K562 (cell line): ENCODE measurements around the gene TP53I3. TPM values are rescaled to one million over a fixed set of nuclear protein-coding genes. Genes with fewer than 3 reads are reported as not detected.

Experiments used
- ADNP ChIP-seq: fragments of 200-800 bp; sonication (Bioruptor generic); IDR thresholded peaks from 2 replicates; pipeline ENCODE4 v1.6.1; 2016; ENCODE audit warnings: missing genetic modification characterization, missing compliant biosample characterization
- ARNT ChIP-seq, 2 experiments: fragments of 450-650 bp; IDR thresholded peaks; 2 replicates each; pipeline ENCODE4 v1.6.1; 2016; ENCODE audit warnings: mild to moderate bottlenecking in 1 of 2
- CBX1 ChIP-seq: sonication (generic); IDR thresholded peaks from 2 replicates; pipeline ENCODE4 v1.6.1; 2016; ENCODE audit warnings: antibody characterized with exemption, low read depth, mild to moderate bottlenecking
- ERF ChIP-seq: fragments of 450-650 bp; formaldehyde crosslinking; IDR thresholded peaks from 2 replicates; pipeline ENCODE4 v1.4.0; 2020; ENCODE audit warnings: mild to moderate bottlenecking, mixed read lengths
- FOXK2 ChIP-seq, 2 experiments: fragments of 450-650 bp; IDR thresholded peaks in 1 of 2; conservative IDR thresholded peaks in 1 of 2; 2 replicates each; pipeline ENCODE4 v1.6.1; 2016; ENCODE audit warnings: low read depth in 2 of 2, mild to moderate bottlenecking in 1 of 2
- GABPA ChIP-seq: fragments of 200-800 bp; sonication (Bioruptor generic); conservative IDR thresholded peaks from 2 replicates; pipeline ENCODE4 v1.6.1; 2016; ENCODE audit warnings: low read depth, missing genetic modification characterization, missing compliant biosample characterization
- HDGF ChIP-seq: fragments of 450-650 bp; IDR thresholded peaks from 2 replicates; pipeline ENCODE4 v1.6.1; 2016
- JUNB ChIP-seq: fragments of 450-650 bp; formaldehyde crosslinking; conservative IDR thresholded peaks from 2 replicates; pipeline ENCODE4 v1.4.0; 2020; ENCODE audit warnings: mild to moderate bottlenecking
- MAFG ChIP-seq: fragments of 450-650 bp; conservative IDR thresholded peaks from 2 replicates; pipeline ENCODE4 v1.6.1; 2016; ENCODE audit warnings: missing genetic modification characterization, missing compliant biosample characterization
- NCOA4 ChIP-seq: fragments of 450-650 bp; IDR thresholded peaks from 2 replicates; pipeline ENCODE4 v1.6.1; 2018; ENCODE audit warnings: mild to moderate bottlenecking; ENCODE audit not compliant: partially characterized antibody
- NFXL1 ChIP-seq: fragments of 450-650 bp; formaldehyde crosslinking; IDR thresholded peaks from 2 replicates; pipeline ENCODE4 v1.4.0; 2021; ENCODE audit warnings: mild to moderate bottlenecking
- NR2F6 ChIP-seq: fragments of 450-650 bp; formaldehyde crosslinking; IDR thresholded peaks from 2 replicates; pipeline ENCODE4 v1.4.0; 2020; ENCODE audit warnings: mild to moderate bottlenecking
- OTX1 ChIP-seq: fragments of 450-650 bp; formaldehyde crosslinking; IDR thresholded peaks from 2 replicates; pipeline ENCODE4 v1.4.0; 2022; ENCODE audit warnings: mild to moderate bottlenecking
- PHB ChIP-seq: fragments of 250-450 bp; sonication (Bioruptor Pico); IDR thresholded peaks from 2 replicates; pipeline ENCODE4 v1.5.0; 2021
- PML ChIP-seq: IDR thresholded peaks from 2 replicates; pipeline ENCODE4 v1.6.1; 2012; ENCODE audit warnings: low read length, inconsistent platforms
- POLR2G ChIP-seq: fragments of 200-400 bp; formaldehyde crosslinking; IDR thresholded peaks from 2 replicates; pipeline ENCODE4 v1.6.1; 2017; ENCODE audit warnings: low read depth, mild to moderate bottlenecking, antibody characterized with exemption, low read length, moderate library complexity
- RUNX1 ChIP-seq: sonication (generic); IDR thresholded peaks from 2 replicates; pipeline ENCODE4 v1.6.1; 2016; ENCODE audit warnings: antibody characterized with exemption, low read depth
- SIX5 ChIP-seq, 2 experiments: IDR thresholded peaks; 2 replicates each; pipeline ENCODE4 v1.6.1; 2011; ENCODE audit warnings: low read length in 2 of 2, borderline replicate concordance in 1 of 2, low read depth in 1 of 2, mild to moderate bottlenecking in 1 of 2, moderate library complexity in 1 of 2; ENCODE audit not compliant: insufficient read depth in 1 of 2
- SNRNP70 ChIP-seq: fragments of 200-400 bp; formaldehyde crosslinking; optimal IDR thresholded peaks from 2 replicates; pipeline ENCODE3; 2017; ENCODE audit warnings: low read depth, low read length
- TAF7 ChIP-seq: fragments of 450-650 bp; IDR thresholded peaks from 2 replicates; pipeline ENCODE4 v1.6.1; 2016; ENCODE audit warnings: missing genetic modification characterization, missing compliant biosample characterization
- TEAD1 ChIP-seq, 2 experiments: fragments of 450-650 bp in 1 of 2; sonication (generic) in 1 of 2; formaldehyde crosslinking; IDR thresholded peaks; 2 replicates each; pipeline versions ENCODE4 v1.4.0 to v1.8.0; 2020 to 2022; ENCODE audit warnings: mild to moderate bottlenecking in 2 of 2, missing genetic modification reagents in 1 of 2
- ZBTB43 ChIP-seq: sonication (generic); formaldehyde crosslinking; IDR thresholded peaks from 2 replicates; pipeline ENCODE4 v1.8.0; 2023; ENCODE audit warnings: mild to moderate bottlenecking, missing genetic modification reagents
- ZFX ChIP-seq: sonication (generic); formaldehyde crosslinking; IDR thresholded peaks from 2 replicates; pipeline ENCODE4 v1.8.0; 2022; ENCODE audit warnings: mild to moderate bottlenecking, missing genetic modification reagents, moderate library complexity
- ZNF184 ChIP-seq: sonication (generic); formaldehyde crosslinking; IDR thresholded peaks from 2 replicates; pipeline ENCODE4 v1.5.0; 2020; ENCODE audit warnings: missing genetic modification reagents
- ZNF41 ChIP-seq: fragments of 250-450 bp; sonication (Bioruptor Pico); conservative IDR thresholded peaks from 2 replicates; pipeline ENCODE4 v1.4.0; 2020; ENCODE audit warnings: mild to moderate bottlenecking
- ZNF57 ChIP-seq: fragments of 450-650 bp; formaldehyde crosslinking; IDR thresholded peaks from 2 replicates; pipeline ENCODE4 v1.4.0; 2020; ENCODE audit warnings: mild to moderate bottlenecking, moderate library complexity
- ZNF644 ChIP-seq: fragments of 200-800 bp; sonication (Bioruptor generic); IDR thresholded peaks from 2 replicates; pipeline ENCODE4 v1.6.1; 2016; ENCODE audit warnings: low read depth, missing genetic modification characterization, missing compliant biosample characterization
- polyA plus RNA-seq, 8 experiments: library from polyadenylated mRNA; depleted of rRNA in 4 of 8; stranded (reverse) in 5 of 8; unstranded in 3 of 8; fragments of >200 nt; fragmentation: Nextera tagmentation in 2 of 8; fragmentation: Illumina TruSeq in 1 of 8; extraction: Ambion mirVana in 2 of 8; extraction: Trizol in 1 of 8; gene quantifications; 2 replicates each; pipeline versions ENCODE4 v1.2.1 to v1.2.3, GENCODE V29; 2011 to 2014; ENCODE audit warnings: inconsistent platforms in 1 of 8, missing spikeins in 1 of 8
- total RNA-seq, 7 experiments: library from RNA; depleted of rRNA in 6 of 7; stranded (reverse); fragments of >200 nt in 6 of 7; fragmentation: Illumina TruSeq in 2 of 7; extraction: Trizol in 2 of 7; gene quantifications; 2 replicates each; pipeline versions ENCODE4 v1.2.1 to v1.2.3, GENCODE V29; 2011 to 2021; ENCODE audit warnings: low replicate concordance in 1 of 7
- TF ChIP-seq, protein P1 (sequence below): fragments of 450-650 bp; IDR thresholded peaks from 2 replicates; pipeline ENCODE4 v1.6.1; 2016; ENCODE audit warnings: mild to moderate bottlenecking

TP53I3 gene
- total and polyA plus RNA-seq, 9 of the 15 experiments (the other 6 are each of a cell fraction or from before 2014, with no cell fraction given), result 0.65 to 9.5 (median 5.6) TPM

- TF ChIP-seq, protein P1, sequence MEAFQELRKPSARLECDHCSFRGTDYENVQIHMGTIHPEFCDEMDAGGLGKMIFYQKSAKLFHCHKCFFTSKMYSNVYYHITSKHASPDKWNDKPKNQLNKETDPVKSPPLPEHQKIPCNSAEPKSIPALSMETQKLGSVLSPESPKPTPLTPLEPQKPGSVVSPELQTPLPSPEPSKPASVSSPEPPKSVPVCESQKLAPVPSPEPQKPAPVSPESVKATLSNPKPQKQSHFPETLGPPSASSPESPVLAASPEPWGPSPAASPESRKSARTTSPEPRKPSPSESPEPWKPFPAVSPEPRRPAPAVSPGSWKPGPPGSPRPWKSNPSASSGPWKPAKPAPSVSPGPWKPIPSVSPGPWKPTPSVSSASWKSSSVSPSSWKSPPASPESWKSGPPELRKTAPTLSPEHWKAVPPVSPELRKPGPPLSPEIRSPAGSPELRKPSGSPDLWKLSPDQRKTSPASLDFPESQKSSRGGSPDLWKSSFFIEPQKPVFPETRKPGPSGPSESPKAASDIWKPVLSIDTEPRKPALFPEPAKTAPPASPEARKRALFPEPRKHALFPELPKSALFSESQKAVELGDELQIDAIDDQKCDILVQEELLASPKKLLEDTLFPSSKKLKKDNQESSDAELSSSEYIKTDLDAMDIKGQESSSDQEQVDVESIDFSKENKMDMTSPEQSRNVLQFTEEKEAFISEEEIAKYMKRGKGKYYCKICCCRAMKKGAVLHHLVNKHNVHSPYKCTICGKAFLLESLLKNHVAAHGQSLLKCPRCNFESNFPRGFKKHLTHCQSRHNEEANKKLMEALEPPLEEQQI, result no peak
- TF ChIP-seq ZFX (CRISPR knock-in tag), result peak; percentile 96
- no peak for TF ChIP-seq NR2F6 (CRISPR knock-in tag)
- no peak for TF ChIP-seq NFXL1
- no peak for TF ChIP-seq SIX5 (IDR thresholded peaks at IDR 0.05; ENCODE audit: borderline replicate concordance in 1 of 2, insufficient read depth in 1 of 2, low read depth in 1 of 2, low read length in 2 of 2)
- TF ChIP-seq JUNB (CRISPR knock-in tag), result no peak
- no peak for TF ChIP-seq FOXK2 (conservative IDR thresholded peaks at IDR 0.05 in 1 of 2, IDR thresholded peaks at IDR 0.05 in 1 of 2; ENCODE audit: low read depth in 2 of 2)
- TF ChIP-seq RUNX1, result no peak
- TF ChIP-seq ERF (CRISPR knock-in tag), result no peak; the same call in 1 of the 2 replicates
- no peak for TF ChIP-seq SNRNP70
- no peak for TF ChIP-seq PHB (CRISPR knock-in tag)
- TF ChIP-seq ZNF184 (CRISPR knock-in tag), result no peak
- TF ChIP-seq HDGF, result no peak
- no peak for TF ChIP-seq OTX1 (CRISPR knock-in tag)
- TF ChIP-seq NCOA4, result no peak
- TF ChIP-seq ADNP (tag), result no peak
- TF ChIP-seq ARNT (IDR thresholded peaks at IDR 0.05), result no peak
- TF ChIP-seq ZNF644 (tag), result no peak
- peak; percentile 63 for TF ChIP-seq GABPA
- 0 out of 2 replicates have a peak, but pooled peaks have one; percentile 32 for TF ChIP-seq PML
- no peak for TF ChIP-seq ZNF57 (CRISPR knock-in tag)
- no peak; the same call in 1 of the 2 replicates for TF ChIP-seq TAF7 (tag)
- no peak for TF ChIP-seq ZNF41 (CRISPR knock-in tag)
- no peak for TF ChIP-seq MAFG (tag)
- peak; percentile 98 for TF ChIP-seq POLR2G
- no peak for TF ChIP-seq TEAD1 (CRISPR knock-in tag; IDR thresholded peaks at IDR 0.05)
- TF ChIP-seq CBX1, result no peak; the same call in 1 of the 2 replicates
- TF ChIP-seq ZBTB43, result no peak
Measured at GRCh38 chr2:24123195-24123921, 38.7 kb upstream of the TP53I3 start, which contains the start of the genes FAM228B and PFN4 (continued).
